Epidermal melanocyte (primary cell): ENCODE measurements around the gene NR3C2.
"Not testable (repeated sequence)": the region's sequence is repeated elsewhere in the genome, so short reads cannot be mapped to it uniquely, and the experiment has no call there.

Source experiments
- DNase-seq: peaks from one replicate; pipeline ENCODE4 v3.0.0; 2011; ENCODE audit warnings: low spot score; ENCODE audit not compliant: insufficient read length

NR3C2 gene

DNA sequence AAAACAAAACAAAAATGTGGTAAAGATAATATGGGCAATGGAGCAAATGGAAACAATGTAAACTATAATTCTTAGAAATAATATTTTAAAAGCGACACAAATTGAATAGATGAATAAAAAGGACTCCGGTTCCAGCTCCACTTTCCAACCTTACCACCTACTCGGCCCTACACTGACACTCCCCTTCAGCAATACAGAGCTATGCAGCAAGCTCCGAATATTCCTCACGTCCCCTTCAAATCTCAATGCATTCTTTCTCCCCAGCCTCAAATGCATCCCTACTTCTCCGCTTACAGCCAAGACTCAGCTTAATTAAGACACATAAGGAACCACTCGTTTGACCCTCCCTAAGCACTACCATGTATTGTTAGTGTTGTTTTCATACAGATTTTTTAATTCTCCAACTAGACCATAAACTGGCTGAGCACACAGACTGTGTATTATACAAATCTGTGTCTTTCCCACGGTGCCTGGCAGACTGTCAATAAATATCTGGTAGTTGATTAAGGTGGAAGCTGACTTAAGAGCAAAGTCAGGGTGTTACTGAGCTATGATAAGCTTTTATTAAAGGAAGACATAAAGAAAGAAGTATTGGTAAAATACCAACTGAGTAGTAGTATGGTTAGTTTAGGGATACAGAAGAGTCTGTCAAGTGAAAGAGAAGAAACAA, 219.1 kb downstream of the NR3C2 start:
- no peak for DNase-seq

DNA sequence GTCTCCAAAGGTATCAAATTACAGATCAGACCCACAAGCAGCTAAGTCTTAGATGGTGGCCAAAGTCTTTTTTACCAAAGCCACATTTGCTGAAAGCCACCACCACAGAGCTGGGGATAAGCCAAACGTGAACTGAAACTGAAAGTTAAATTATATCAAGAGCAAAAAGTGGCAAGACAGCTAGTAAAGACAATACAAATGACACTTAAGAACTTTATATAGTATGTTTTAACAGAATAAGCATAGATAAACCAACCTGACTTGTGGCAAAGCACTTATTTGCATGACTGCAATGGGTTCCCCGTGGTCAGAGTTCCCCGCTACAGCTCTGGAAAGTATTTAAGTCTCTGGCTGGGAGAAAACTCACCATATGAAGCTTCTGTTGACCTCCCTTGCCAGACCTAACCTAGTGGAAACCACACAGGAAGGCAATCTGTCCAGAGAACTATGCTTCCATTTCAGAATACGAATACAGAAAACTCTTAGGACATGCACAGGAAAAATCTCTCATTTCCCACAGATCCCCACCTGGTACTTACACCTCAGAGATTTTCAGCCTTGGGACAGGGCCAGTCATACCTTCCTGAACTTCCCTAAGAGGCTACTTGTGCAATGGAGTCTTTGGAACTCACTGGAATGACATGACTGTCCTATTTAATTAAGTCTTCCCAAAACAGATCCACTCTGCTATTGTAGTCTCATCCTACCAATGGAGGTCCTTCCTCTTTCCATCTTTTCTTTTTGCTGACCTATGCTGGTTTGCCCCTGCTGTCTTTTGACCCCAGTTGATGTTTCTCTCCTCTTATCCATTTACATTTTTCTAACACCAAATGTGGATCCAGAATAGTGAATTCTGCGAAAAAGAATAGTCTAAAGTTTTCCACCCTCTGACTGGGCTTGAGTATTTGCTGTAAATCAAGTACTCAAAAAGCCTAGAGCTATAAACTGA, 225.1 kb downstream of the NR3C2 start:
- DNase-seq: no peak

DNA sequence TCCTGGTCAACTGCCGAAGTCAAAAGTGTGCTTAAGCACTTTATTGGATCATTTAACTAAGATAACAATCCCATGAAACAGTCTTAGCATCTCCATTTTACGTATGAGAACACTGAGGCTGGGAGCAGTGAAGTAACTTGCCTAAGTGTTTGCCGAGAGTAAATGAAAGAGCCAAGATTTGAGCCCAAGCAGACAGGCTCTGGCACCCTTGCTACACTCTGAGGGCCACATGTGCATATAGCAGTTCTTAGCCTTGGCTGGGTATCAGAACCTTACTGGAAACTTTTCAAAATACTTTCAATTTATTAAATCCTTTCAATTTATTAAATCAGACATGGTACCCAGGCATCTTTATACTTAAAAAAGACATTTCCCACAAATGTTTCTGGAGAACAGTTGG, 225.9 kb downstream of the NR3C2 start:
- no peak for DNase-seq

DNA sequence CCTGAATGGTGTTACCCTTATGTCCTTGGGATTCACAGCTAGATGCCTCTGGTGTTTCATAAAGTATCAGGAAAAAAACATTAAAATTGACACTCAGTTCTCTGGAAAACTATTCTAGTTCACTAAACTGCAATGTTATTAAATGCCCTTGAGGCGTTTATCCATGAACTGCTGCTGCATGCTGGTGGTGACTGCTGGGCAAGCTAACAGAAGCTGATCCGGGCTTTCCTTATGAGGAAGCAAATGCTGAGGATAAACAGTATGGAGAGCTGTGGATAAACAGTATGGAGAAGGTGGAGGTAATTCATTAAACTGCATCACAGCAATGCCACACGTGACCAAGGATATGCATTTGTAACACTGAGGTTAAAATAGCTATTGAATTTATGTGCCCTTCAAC, 227.0 kb downstream of the NR3C2 start:
- DNase-seq: no peak

DNA sequence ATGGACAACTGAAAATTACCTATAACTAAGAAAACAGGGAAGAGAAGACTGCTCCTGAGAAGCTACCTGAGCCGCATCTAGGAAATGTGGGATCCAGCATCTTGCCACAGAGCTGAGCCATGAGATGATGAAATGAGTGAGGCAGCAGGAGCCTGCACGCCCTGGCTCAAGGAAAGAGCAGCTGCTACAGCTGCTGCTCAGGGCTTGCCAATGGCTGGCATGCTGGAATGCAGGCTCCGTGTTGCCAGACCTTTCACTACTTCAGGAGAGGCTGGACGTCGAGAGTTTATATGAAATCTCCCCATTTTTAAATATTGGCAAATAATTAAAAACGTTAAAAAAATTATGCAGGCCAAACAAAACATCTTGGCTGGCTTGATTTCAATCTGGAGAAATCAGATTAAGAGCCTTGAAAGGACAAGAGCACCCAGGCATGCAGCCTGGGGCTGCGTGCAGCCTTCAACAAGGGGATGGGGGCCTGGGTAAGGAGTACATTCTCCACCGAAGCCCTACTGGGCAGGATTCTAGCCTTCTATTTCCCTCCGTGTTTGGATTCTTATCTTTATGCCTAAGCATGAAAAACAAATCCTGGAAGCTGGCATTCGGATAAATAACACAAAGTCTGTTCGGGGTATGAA, 227.6 kb downstream of the NR3C2 start:
- no peak for DNase-seq

DNA sequence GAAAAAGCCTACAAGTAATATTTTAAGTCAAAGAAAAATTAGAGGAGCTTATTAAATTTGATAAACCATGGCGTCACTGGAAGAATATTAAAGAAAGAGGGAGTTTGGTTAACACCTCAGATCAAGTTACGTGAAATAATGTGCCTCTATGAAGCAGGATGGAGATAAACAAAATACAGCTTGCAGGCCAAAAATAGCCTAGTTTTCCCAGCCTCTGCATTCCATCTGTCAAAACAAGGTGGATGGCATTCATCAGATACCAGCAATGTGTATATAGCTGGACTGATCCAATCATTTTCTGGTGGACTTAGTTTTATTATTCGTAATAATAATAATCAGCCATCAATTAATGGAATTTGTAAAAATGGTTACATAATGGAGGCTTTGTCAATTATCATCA, 230.7 kb downstream of the NR3C2 start:
- DNase-seq: no peak

DNA sequence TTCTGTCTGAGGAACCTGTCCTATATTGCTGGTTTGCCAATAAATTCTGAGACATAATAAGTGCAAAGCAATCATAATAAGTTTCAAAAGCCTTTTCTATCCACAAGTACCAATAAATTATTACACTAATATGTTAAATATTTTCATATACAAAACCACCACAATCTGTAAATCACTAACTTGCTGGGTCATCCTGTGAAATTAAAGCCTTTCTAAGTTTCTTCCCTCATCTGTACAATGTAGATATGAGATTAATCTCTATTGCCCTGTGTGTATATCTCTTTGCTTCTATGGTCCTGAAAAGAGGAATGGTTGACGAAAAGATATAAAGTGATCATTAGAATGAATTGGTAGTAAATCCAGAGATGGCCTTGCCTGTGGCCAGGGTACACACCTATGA, 231.6 kb downstream of the NR3C2 start:
- no peak for DNase-seq

DNA sequence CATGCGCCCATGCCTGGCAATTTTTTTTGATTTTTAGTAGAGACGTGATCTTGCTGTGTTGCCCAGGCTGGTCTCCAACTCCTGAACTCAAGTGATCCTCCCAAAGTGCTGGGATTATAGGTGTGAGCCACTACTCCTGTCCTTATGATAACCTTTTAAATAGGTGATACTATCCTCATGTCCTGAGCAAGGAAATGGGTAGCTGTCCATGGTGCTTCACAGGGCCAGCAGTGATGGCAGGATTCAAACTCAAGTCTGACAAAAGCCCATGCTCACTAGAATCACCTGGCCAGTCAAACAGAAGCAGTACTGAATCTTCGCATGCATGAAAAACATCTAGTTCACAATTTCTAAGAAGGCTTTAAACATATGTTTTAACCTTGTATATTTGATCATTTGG, 235.1 kb downstream of the NR3C2 start:
- no peak for DNase-seq

DNA sequence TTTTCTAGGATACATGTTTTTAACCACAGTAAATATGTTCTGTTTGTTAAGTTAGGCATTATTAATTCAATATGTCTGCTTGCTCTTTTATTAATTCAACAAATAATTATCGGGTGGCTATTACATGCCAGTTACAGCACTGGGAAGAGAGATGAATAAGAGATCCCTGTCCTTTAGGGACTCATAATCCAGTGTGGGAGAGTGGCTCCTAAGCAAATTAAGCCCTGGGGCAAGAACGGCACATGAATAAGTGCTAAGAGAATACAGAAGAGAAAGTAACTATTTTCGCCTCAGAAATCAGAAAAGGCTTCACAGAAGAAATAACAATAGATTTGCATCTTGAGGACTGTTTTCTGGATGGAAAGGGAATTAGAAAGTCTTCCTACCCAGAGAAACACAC, 236.7 kb downstream of the NR3C2 start:
- DNase-seq: no peak

DNA sequence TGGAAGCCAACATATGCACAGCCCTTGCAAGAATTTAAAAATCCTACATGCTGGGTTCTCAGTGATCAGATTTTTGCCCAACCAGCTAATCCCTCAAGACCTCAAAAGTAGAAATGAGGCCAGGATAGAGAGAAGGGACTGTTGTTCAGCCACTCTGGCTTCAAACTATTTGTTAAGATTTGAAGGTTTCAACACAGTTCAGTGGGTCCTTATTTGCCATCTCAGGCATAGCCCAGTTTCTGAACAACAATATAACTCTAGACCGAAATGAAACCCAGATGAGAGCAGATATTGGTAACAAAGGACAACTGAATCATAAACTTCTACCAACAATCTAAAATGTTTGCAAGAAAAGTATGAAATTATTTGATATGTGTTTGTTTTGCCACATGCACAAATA, 237.3 kb downstream of the NR3C2 start:
- no peak for DNase-seq

DNA sequence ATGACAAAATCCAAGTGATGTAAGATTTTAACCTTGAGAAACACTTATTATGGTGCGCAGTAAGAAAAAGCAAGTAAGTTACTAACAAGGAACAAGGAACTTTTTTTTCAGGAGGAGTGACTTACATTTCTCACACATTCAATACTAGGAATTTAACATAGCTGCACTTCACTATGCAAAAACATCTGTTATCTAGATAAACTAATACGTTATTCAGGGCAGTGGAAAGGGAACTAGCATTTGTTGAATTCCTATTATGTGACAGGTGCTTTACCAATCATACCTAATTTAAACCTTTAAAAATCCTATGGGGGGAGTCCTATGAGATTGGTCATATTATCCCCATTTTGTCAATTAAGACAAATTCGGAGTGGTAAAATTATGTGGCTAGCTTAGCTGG, 238.0 kb downstream of the NR3C2 start:
- no peak for DNase-seq

DNA sequence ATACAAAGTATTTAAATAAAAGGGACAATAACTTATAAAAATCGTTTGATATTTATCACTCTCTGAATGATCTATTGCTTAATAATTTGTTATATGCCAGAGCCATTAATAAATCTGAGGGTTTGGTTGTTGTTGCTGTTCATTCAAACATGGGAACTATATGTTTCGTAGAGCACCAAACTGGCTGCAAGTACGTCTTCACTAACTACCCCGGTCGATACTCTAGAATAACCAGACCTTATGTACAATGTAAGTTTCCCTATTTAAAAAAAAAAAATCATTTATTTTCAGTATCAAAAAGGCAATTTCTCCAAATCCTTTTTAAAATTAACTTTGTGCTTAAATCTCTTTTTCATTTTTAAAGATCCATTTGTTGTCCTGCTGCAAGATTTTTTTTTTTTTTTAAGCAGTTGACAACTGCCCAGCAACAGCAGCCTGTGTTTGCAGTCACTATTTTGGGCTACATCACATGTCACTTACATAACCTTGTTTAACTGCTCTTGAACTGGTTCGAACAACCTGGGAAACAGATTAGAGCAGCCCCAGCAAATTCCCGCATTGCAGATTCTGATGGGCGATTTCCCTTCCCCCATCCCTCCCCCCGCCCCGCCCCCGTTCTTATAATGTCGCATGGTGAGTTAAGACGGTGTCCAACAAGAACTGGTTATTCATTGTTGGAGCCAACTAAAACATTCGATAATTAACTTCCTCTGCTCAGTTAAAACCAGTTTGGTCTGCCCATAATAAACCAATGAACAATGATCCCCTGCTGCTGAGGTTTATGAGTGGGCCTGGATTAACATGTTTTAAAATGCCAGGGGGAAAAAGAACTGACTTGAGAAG, 238.9 kb downstream of the NR3C2 start:
- DNase-seq: no peak

DNA sequence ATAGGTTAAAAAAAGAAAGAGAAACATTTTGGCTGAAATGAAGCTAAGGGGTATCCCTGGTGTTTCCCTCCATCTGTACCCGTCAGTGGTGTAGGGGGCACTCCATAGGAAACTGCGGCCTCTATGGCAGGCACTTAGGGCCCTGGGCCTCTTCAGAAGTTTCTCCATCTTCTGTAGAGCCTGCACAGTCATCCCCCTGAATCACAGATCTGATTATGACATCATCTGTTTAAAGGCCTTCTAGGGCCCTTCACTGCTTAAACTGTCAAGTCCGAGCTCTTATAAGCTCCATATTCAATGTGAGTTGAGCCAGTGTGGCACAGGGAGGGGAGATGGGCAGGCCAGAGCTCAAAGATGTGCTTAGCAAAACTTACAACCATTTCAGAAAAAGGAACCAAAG, 241.3 kb downstream of the NR3C2 start:
- no peak for DNase-seq

DNA sequence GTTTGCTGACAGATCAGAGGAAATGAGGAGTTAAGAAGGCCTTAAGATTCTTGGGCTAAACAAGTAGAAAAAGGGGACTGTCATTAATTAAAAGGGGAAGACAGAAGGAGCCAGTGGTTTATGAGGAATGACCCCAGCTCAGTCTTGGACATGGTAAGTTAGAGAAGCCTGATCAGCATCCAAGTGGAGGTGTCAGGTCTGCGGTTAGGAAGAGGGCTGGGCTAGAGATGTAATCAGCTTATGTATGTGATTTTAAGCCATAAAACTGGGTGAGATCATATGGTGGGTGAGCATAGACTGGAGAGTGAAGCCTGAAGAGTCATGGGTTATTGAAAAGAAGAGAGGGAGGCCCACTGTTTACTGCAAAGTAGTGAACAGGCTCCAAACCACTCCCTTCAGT, 246.1 kb downstream of the NR3C2 start:
- DNase-seq: no peak

DNA sequence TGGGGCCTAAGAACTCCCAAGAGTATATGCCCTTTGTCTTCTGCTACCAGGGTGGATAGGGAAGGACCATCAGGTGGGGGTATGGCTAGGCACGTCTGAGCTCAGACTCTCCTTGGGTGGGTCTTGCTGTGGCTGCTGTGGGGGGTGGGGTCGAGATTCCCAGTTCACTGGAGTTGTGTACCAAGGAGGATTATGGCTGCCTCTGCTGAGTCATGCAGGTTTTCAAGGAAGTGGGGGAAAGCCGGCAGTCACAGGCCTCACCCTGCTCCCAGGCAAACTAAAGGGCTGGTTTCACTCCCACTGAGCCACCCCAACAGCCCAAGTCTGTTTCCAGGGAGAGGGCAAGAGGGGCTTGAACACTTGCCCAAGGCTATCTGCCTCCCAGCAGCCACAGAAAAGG, 249.7 kb downstream of the NR3C2 start:
- DNase-seq: no peak

DNA sequence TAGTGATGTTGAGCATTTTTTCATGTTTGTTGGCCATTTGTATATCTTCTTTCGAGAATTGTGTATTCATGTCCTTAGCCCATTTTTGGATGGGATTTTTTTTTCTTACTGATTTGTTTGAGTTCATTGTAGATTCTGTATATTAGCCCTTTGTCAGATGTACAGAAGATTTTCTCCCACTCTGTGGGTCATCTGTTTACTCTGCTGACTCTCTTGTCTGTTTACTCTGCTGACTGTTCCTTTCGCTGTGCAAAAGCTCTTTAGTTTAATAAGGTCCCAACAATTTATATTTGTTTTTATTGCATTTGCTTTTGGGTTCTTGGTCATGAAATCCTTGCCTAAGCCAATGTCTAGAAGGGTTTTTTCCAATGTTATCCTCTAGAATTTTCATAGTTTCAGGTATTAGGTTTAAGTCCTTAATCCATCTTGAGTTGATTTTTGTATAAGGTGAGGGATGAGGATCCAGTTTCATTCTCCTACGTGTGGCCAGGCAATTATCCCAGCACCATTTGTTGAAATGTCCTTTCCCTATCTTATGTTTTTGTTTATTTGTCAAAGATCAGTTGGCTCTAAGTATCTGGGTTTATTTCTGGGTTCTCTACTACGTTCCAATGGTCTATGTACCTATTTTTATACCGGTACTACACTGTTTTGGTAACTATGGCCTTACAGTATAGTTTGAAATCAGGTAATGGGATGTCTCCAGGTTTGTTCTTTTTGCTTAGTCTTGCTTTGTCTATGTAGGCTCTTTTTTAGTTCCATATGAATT, 254.6 kb downstream of the NR3C2 start:
- not testable (repeated sequence) for DNase-seq

DNA sequence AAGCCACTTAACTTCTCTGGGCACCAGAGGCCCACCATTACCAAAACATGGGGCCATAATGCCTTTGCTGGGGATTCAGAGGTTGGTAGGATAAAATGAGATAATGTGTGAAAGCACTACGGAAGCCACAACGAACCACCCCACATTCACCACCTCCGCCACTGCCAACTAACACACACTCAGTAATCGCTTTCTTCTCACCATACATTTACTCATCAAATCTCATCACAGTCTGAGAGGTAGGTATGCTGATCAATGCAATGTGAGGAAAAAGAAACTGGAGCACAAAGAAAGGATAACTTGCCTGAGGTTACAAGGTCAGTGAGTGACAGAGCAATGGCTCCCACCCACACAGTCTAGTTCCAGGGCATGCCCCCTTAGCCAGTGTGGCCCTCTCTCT, 257.3 kb downstream of the NR3C2 start:
- DNase-seq: no peak

DNA sequence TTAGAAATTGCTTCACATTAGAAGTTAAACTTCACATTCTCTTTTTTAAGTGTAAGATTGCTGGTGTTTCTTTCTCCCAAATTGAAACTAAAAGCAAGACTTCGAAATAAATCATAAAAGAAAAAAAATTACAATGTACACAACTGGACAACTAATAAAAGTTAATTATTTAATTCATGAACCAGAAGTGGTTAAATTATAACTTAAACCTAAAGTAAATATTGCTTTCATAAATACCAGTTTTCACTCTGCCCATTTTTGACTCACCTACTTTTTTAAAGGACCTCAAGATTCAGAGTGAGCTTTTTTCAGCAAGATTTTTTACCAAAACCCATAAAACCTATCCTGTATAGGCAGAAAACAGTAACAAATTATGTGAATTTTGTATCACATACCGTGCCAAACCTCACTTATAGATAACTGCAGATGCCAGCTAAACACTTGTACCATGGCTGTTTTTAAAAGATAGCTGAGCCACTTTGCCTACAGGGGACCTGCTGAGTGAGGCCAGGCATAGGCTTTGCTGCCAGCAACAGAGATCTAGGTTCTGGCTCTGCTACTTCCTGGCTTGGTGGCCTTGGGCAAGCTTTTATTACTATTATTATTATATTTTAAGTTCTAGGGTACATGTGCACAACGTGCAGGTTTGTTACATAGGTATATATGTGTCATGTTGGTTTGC, 259.8 kb downstream of the NR3C2 start:
- no peak for DNase-seq

DNA sequence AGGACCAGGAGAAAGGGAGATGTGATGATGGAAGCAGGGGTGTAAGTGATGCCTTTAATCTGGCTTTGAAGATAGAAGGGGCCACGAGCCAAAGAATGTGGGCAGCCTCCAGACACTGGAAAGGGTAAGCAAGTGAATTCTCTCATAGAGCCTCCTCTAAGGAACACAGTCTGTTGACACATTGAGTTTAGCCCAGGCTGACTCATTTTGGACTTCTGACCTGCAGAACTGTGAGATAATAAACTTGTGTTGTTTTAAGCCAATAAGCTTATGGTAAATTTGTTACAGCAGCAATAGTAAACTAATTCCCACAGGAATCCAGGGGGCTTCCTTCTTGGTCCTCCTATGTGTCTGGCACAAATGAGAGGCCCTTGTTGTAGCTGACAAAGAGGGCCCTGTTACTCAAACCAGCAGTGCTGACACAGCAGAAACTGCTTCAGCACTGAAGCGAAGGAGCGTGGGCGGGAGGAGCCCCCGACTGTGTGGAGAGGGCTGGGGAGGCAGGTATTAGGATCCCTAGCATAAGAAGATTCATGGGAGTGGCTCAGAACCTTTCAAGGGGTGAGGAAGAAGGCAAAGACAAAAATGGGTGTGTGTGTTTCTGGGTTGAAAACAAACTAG, 268.7 kb downstream of the NR3C2 start:
- DNase-seq: no peak

DNA sequence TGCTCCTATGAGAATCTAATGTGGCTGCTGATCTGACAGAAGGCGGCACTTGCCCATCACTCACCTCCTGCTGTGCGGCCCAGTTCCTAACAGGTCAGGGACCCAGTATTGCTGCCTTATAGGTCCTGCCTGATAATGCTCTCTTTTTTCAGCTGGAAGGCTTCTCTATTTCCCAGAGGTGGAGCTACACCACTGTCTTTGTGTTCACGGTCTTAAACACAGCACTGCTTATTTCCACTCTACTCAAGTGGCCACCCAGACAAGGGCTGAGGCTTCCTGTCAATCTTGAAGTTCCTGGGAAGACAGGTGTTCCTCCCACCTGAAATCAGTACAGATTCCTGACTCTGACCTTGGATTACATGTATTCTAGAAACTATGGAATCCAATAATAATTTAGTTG, 270.6 kb downstream of the NR3C2 start:
- DNase-seq: no peak
